H1 (cell line): ENCODE measurements around the gene SLC30A5. TPM values are rescaled to one million over a fixed set of nuclear protein-coding genes. Genes with fewer than 3 reads are reported as not detected.

Experiments
- CTCF ChIA-PET: fragments of 300-600 bp; sonication (Branson Sonifier 250); formaldehyde crosslinking; loops from one replicate; lab custom pipeline; 2021; ENCODE audit not compliant: partially characterized antibody; lab: Charles Lee
- POLR2A ChIA-PET: fragments of 300-600 bp; sonication (Branson Sonifier 250); formaldehyde crosslinking; loops from one replicate; lab custom pipeline; 2021; ENCODE audit warnings: inconsistent platforms; ENCODE audit not compliant: partially characterized antibody; lab: Charles Lee
- DNase-seq, 2 experiments: peaks; one replicate each; pipeline versions ENCODE4 v3.0.0 to v3.0.0-alpha.2; 2010 to 2022; ENCODE audit warnings: low spot score in 2 of 2, low read depth in 1 of 2, mixed read lengths in 1 of 2
- FAIRE-seq: peaks from 2 replicates; lab custom pipeline; 2011; peaks lifted over from hg19 to GRCh38; lab: Jason Lieb, UNC
- H2AFZ ChIP-seq: 2 replicates; pipeline ENCODE4 v1.8.1; 2012; ENCODE audit warnings: low read length, inconsistent platforms
- H2AK5ac ChIP-seq: 2 replicates; pipeline ENCODE4 v1.6.1; 2013; ENCODE audit warnings: low read depth, low read length
- H2BK120ac ChIP-seq: replicated peaks from 2 replicates; pipeline ENCODE3; 2013; ENCODE audit warnings: low read depth, low read length, inconsistent platforms
- H2BK12ac ChIP-seq: 2 replicates; pipeline ENCODE4 v1.6.1; 2013; ENCODE audit warnings: low read depth, low read length
- H2BK15ac ChIP-seq: 2 replicates; pipeline ENCODE4 v1.6.1; 2013; ENCODE audit warnings: low read length
- H2BK20ac ChIP-seq: 2 replicates; pipeline ENCODE4 v1.6.1; 2013; ENCODE audit warnings: low read length
- H2BK5ac ChIP-seq: 2 replicates; pipeline ENCODE4 v1.6.1; 2013; ENCODE audit warnings: low read depth, low read length
- H3K14ac ChIP-seq: 2 replicates; pipeline ENCODE4 v1.6.1; 2013; ENCODE audit warnings: inconsistent platforms; ENCODE audit not compliant: insufficient read length
- H3K18ac ChIP-seq: 2 replicates; pipeline ENCODE4 v1.6.1; 2013; ENCODE audit warnings: low read length; ENCODE audit errors: extremely low read depth
- H3K23ac ChIP-seq: 2 replicates; pipeline ENCODE4 v1.6.1; 2013; ENCODE audit warnings: inconsistent platforms; ENCODE audit not compliant: insufficient read length
- H3K23me2 ChIP-seq: 2 replicates; pipeline ENCODE4 v1.6.1; 2013; ENCODE audit warnings: low read depth, low read length
- H3K27ac ChIP-seq: 2 replicates; pipeline ENCODE4 v1.6.1; 2011; ENCODE audit warnings: low read depth, low read length, inconsistent platforms
- H3K27me3 ChIP-seq, 4 experiments: replicated peaks in 1 of 4; 1 replicate in 1 of 4; 2 replicates in 3 of 4; pipeline versions ENCODE4 v1.6.1 to v1.8.1; 2011 to 2013; ENCODE audit warnings: low read length in 3 of 4, mild to moderate bottlenecking in 3 of 4, inconsistent platforms in 2 of 4, mixed read lengths in 2 of 4, moderate library complexity in 1 of 4; ENCODE audit not compliant: control insufficient read depth in 3 of 4, insufficient read depth in 3 of 4; ENCODE audit errors: extremely low read depth in 1 of 4
- H3K36me3 ChIP-seq, 4 experiments: 2 replicates each; pipeline versions ENCODE4 v1.6.1 to v1.8.1; 2011 to 2013; ENCODE audit warnings: mild to moderate bottlenecking in 4 of 4, low read length in 3 of 4, moderate library complexity in 2 of 4, control low read depth in 1 of 4, inconsistent platforms in 1 of 4; ENCODE audit not compliant: insufficient read depth in 4 of 4, control insufficient read depth in 2 of 4
- H3K4ac ChIP-seq: replicated peaks from 2 replicates; pipeline ENCODE3; 2013; ENCODE audit warnings: low read length, low read depth, mixed read lengths, inconsistent platforms; ENCODE audit not compliant: insufficient read length
- H3K4me1 ChIP-seq, 4 experiments: replicated peaks in 1 of 4; 1 replicate in 1 of 4; 2 replicates in 3 of 4; pipeline versions ENCODE4 v1.6.1 to v1.8.1; 2011 to 2013; ENCODE audit warnings: low read length in 3 of 4, inconsistent platforms in 2 of 4, mixed read lengths in 1 of 4; ENCODE audit not compliant: insufficient read depth in 4 of 4, control insufficient read depth in 3 of 4
- H3K4me2 ChIP-seq, 2 experiments: 2 replicates each; pipeline versions ENCODE4 v1.6.1 to v1.8.1; 2011 to 2013; ENCODE audit warnings: low read depth in 2 of 2, low read length in 2 of 2, control low read depth in 1 of 2, inconsistent platforms in 1 of 2, mild to moderate bottlenecking in 1 of 2; ENCODE audit not compliant: insufficient read depth in 1 of 2
- H3K4me3 ChIP-seq, 4 experiments: fragments of 200-600, 300-600 bp in 1 of 4; sonication (generic), shearing (Covaris generic), sonication (Bioruptor Twin) in 1 of 4; 2 replicates each; pipeline versions ENCODE4 v1.5.1 to v1.8.1; 2011 to 2016; ENCODE audit warnings: low read length in 4 of 4, low read depth in 3 of 4, control low read depth in 2 of 4, inconsistent platforms in 2 of 4, mild to moderate bottlenecking in 2 of 4, mixed read lengths in 1 of 4, moderate library complexity in 1 of 4; ENCODE audit not compliant: insufficient read depth in 2 of 4; ENCODE audit errors: extremely low read depth in 1 of 4
- H3K56ac ChIP-seq: replicated peaks from 2 replicates; pipeline ENCODE3; 2013; ENCODE audit warnings: low read depth, mild to moderate bottlenecking, mixed read lengths, low read length, inconsistent platforms; ENCODE audit not compliant: insufficient read length
- H3K79me1 ChIP-seq: 2 replicates; pipeline ENCODE4 v1.6.1; 2013; ENCODE audit warnings: low read depth, low read length, control low read depth
- H3K79me2 ChIP-seq, 2 experiments: 2 replicates each; pipeline versions ENCODE4 v1.6.1 to v1.8.1; 2012 to 2013; ENCODE audit warnings: low read length in 2 of 2, mild to moderate bottlenecking in 2 of 2, inconsistent platforms in 1 of 2; ENCODE audit not compliant: insufficient read depth in 2 of 2, control insufficient read depth in 1 of 2
- H3K9ac ChIP-seq, 4 experiments: replicated peaks in 1 of 4; 1 replicate in 1 of 4; 2 replicates in 3 of 4; pipeline versions ENCODE4 v1.6.1 to v1.8.1; 2011 to 2013; ENCODE audit warnings: low read depth in 3 of 4, low read length in 3 of 4, control low read depth in 2 of 4, mild to moderate bottlenecking in 2 of 4, moderate library complexity in 2 of 4, inconsistent platforms in 1 of 4; ENCODE audit errors: extremely low read depth in 1 of 4
- H3K9me3 ChIP-seq, 2 experiments: 2 replicates each; pipeline versions ENCODE4 v1.6.1 to v1.8.1; 2012 to 2013; ENCODE audit warnings: mild to moderate bottlenecking in 2 of 2, moderate library complexity in 2 of 2, control low read depth in 1 of 2, inconsistent platforms in 1 of 2, low read depth in 1 of 2, low read length in 1 of 2, mixed read lengths in 1 of 2; ENCODE audit not compliant: insufficient read depth in 2 of 2
- H4K20me1 ChIP-seq, 2 experiments: replicated peaks in 1 of 2; 2 replicates each; pipeline versions ENCODE3 to v1.8.1; 2011 to 2013; ENCODE audit warnings: inconsistent platforms in 2 of 2, low read length in 2 of 2, mild to moderate bottlenecking in 1 of 2; ENCODE audit not compliant: insufficient read depth in 2 of 2, control insufficient read depth in 1 of 2
- H4K5ac ChIP-seq: 2 replicates; pipeline ENCODE4 v1.6.1; 2013; ENCODE audit warnings: low read length, low read depth, mixed read lengths, inconsistent platforms; ENCODE audit not compliant: insufficient read length
- H4K8ac ChIP-seq: 2 replicates; pipeline ENCODE4 v1.8.0; 2013; ENCODE audit warnings: mild to moderate bottlenecking, moderate library complexity, low read length, inconsistent platforms; ENCODE audit not compliant: insufficient read depth; ENCODE audit errors: extremely low read depth
- H4K91ac ChIP-seq: replicated peaks from 2 replicates; pipeline ENCODE3; 2013; ENCODE audit warnings: low read length, mixed read lengths, inconsistent platforms; ENCODE audit not compliant: insufficient read length
- CBX8 ChIP-seq: fragments of 300-800, 300-1000 bp; sonication (generic); IDR thresholded peaks from 2 replicates; pipeline ENCODE4 v1.7.1; 2016; ENCODE audit warnings: low read depth, low read length, borderline replicate concordance
- EP300 ChIP-seq, 2 experiments: IDR thresholded peaks; 1 replicate in 1 of 2; 2 replicates in 1 of 2; pipeline ENCODE4 v1.6.1; 2011 to 2012; ENCODE audit warnings: low read depth in 2 of 2, low read length in 2 of 2, mild to moderate bottlenecking in 2 of 2, borderline replicate concordance in 1 of 2, inconsistent platforms in 1 of 2, moderate library complexity in 1 of 2
- EZH2 ChIP-seq: fragments of 200-600 bp; sonication (generic); IDR thresholded peaks from 2 replicates; pipeline ENCODE4 v1.7.1; 2012; ENCODE audit warnings: low read depth, mild to moderate bottlenecking, moderate library complexity, low read length, inconsistent platforms; ENCODE audit not compliant: severe bottlenecking
- MAFK ChIP-seq: IDR thresholded peaks from 2 replicates; pipeline ENCODE4 v1.6.1; 2012; ENCODE audit warnings: low read depth, mild to moderate bottlenecking, improper control_type of control experiment, low read length
- POU5F1 ChIP-seq: IDR thresholded peaks from 2 replicates; pipeline ENCODE4 v1.6.1; 2011; ENCODE audit warnings: low read depth, mild to moderate bottlenecking, low read length, moderate library complexity
- RAD21 ChIP-seq, 2 experiments: IDR thresholded peaks in 1 of 2; conservative IDR thresholded peaks in 1 of 2; 2 replicates each; pipeline ENCODE4 v1.6.1; 2011; ENCODE audit warnings: low read depth in 2 of 2, low read length in 2 of 2, improper control_type of control experiment in 1 of 2, inconsistent platforms in 1 of 2, mild to moderate bottlenecking in 1 of 2, moderate library complexity in 1 of 2
- SP2 ChIP-seq: IDR thresholded peaks from 2 replicates; pipeline ENCODE4 v1.6.1; 2012; ENCODE audit warnings: mild to moderate bottlenecking, low read length, inconsistent platforms
- SRF ChIP-seq: IDR thresholded peaks from 2 replicates; pipeline ENCODE4 v1.6.1; 2011; ENCODE audit warnings: mild to moderate bottlenecking, low read depth, low read length, moderate library complexity
- TAF1 ChIP-seq: IDR thresholded peaks from 2 replicates; pipeline ENCODE4 v1.6.1; 2011; ENCODE audit warnings: mild to moderate bottlenecking, low read depth, low read length
- TCF12 ChIP-seq: IDR thresholded peaks from 2 replicates; pipeline ENCODE4 v1.6.1; 2011; ENCODE audit warnings: low read depth, mild to moderate bottlenecking, low read length
- WGBS, 2 experiments: shearing (Covaris generic) in 1 of 2; methylation state at CpG; one replicate each; pipeline versions ENCODE4 v1.1.6 to v1.1.7; 2013 to 2015; ENCODE audit warnings: low lambda C conversion rate in 2 of 2, mixed read lengths in 2 of 2, inconsistent platforms in 1 of 2, low coverage in 1 of 2, missing lambda C conversion rate in 1 of 2; ENCODE audit not compliant: insufficient replicate concordance in 2 of 2, insufficient coverage in 1 of 2, insufficient read length in 1 of 2; ENCODE audit errors: extremely low coverage in 1 of 2, missing lambda C conversion rate in 1 of 2; 5-methylcytosine and 5-hydroxymethylcytosine counted together
- polyA plus RNA-seq, 7 experiments: library from polyadenylated mRNA; depleted of rRNA in 3 of 7; stranded (reverse) in 5 of 7; unstranded in 2 of 7; fragments of >200 nt in 5 of 7; fragments of 200-250 nt in 2 of 7; gene quantifications; 1 replicate in 5 of 7; 2 replicates in 1 of 7; 4 replicates in 1 of 7; pipeline versions ENCODE4 v1.2.1 to v1.2.3, GENCODE V29; 2011 to 2013; ENCODE audit warnings: missing spikeins in 2 of 7, mixed read lengths in 2 of 7
- total RNA-seq: library from RNA; stranded (reverse); fragmentation: NEBNext Ultra II Directional; extraction: Animal tissue kit (Norgen Biotek cat#: 25700); gene quantifications from 2 replicates; pipeline ENCODE4 v1.2.1, GENCODE V29; 2021
- TF ChIP-seq, protein P1 (sequence below): IDR thresholded peaks from 2 replicates; pipeline ENCODE4 v1.6.1; 2011; ENCODE audit warnings: low read length, improper control_type of control experiment

SLC30A5 gene
- total and polyA plus RNA-seq, 2 of the 8 experiments (the other 6 are each of a cell fraction or from before 2014, with no cell fraction given): 31.0 to 43.5 TPM

DNA sequence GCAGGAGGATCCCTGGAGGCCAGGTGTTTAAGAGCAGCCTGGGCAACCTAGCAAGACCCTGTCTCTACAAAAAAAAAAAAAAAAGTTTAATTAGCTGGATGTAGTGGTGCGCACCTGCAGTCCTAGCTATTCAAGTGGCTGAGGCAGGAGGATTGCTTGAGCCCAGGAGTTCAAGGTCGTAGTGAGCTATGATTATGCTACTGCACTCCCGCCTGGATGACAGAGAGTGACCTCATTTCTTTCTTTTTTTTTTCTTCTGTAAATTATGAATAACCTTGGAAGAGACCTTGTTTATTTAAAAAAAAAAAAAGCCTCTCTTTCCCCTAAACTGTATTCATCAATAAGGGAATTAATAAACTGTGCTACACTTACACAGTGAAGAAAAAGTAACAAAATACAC is 43.6 kb upstream of the SLC30A5 start:
- no peaks in the 10 kb centered on the region for H3K79me1 ChIP-seq
- no peak overlapping the region for H2BK120ac ChIP-seq
- H3K56ac ChIP-seq: no peak overlapping the region
- H3K36me3 ChIP-seq: no peaks in the 10 kb centered on the region
- no peak overlapping the region for H3K4ac ChIP-seq
- H3K79me2 ChIP-seq: no peaks in the 10 kb centered on the region
- H3K27ac ChIP-seq: no peak overlapping the region
- no peak for FAIRE-seq
- no peaks in the 10 kb centered on the region for H3K23me2 ChIP-seq
- no peak overlapping the region for H2BK5ac ChIP-seq
- CTCF ChIA-PET: interaction anchor here (0.6 to 4.0 kb wide), 4 partner anchors 21 to 1735 kb away, joined by 3 to 15 read pairs (median 4); no protein-coding TSS in a partner anchor
- H3K14ac ChIP-seq: no peak overlapping the region
- H4K5ac ChIP-seq: no peak overlapping the region
- H3K23ac ChIP-seq: no peak overlapping the region
- no peaks in the 10 kb centered on the region for H4K20me1 ChIP-seq
- TF ChIP-seq, protein P1, sequence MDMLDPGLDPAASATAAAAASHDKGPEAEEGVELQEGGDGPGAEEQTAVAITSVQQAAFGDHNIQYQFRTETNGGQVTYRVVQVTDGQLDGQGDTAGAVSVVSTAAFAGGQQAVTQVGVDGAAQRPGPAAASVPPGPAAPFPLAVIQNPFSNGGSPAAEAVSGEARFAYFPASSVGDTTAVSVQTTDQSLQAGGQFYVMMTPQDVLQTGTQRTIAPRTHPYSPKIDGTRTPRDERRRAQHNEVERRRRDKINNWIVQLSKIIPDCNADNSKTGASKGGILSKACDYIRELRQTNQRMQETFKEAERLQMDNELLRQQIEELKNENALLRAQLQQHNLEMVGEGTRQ: no peak
- TF ChIP-seq TAF1 (no peak), EZH2 (no peak), MAFK (no peak), SRF (no peak), CBX8 (no peak), RAD21 (IDR thresholded peaks at IDR 0.05 in 1 of 2, conservative IDR thresholded peaks at IDR 0.05 in 1 of 2; ENCODE audit: low read depth in 2 of 2, low read length in 2 of 2) (no peak), EP300 (IDR thresholded peaks at IDR 0.05; ENCODE audit: borderline replicate concordance in 1 of 2, low read depth in 2 of 2, low read length in 2 of 2) (no peak), POU5F1 (no peak), TCF12 (no peak), SP2 (no peak)
- WGBS, 2 experiments: 85% methylated on average over 3 of the region's 3 CpGs; no CpG with 5 or more reads in 1 of the 2 experiments
- no peaks in the 10 kb centered on the region for H3K4me1 ChIP-seq
- POLR2A ChIA-PET: no interaction called here
- H4K91ac ChIP-seq: no peak overlapping the region
- no peak overlapping the region for H2AFZ ChIP-seq
- H3K9ac ChIP-seq: no peak overlapping the region
- no peak overlapping the region for H2BK12ac ChIP-seq
- DNase-seq: no peak
- H3K4me3 ChIP-seq: no peak overlapping the region
- no peaks in the 10 kb centered on the region for H3K9me3 ChIP-seq
- no peak overlapping the region for H2BK20ac ChIP-seq
- H2AK5ac ChIP-seq: no peak overlapping the region
- H2BK15ac ChIP-seq: no peak overlapping the region
- no peaks in the 10 kb centered on the region for H3K27me3 ChIP-seq
- H3K18ac ChIP-seq: no peak overlapping the region
- no peak overlapping the region for H4K8ac ChIP-seq
- H3K4me2 ChIP-seq: no peak overlapping the region
